Activated T-cell treated with anti-CD3 and anti-CD28 coated beads, Interleukin-2, amount 50 U/mL, for 24 hours (primary cell): ENCODE measurements around the gene ZNF385B.

Experiments
- DNase-seq: peaks from one replicate; pipeline ENCODE4 v3.0.0-alpha.2; 2020
- H3K27ac Mint-ChIP-seq: 2 replicates; pipeline ENCODE4 v1.8.0; 2020; ENCODE audit warnings: mild to moderate bottlenecking, mixed read lengths
- H3K27me3 Mint-ChIP-seq: 2 replicates; pipeline ENCODE4 v1.8.0; 2020; ENCODE audit warnings: mixed read lengths
- H3K36me3 Mint-ChIP-seq: 2 replicates; pipeline ENCODE4 v1.8.0; 2020; ENCODE audit warnings: low read depth, mixed read lengths
- H3K4me1 Mint-ChIP-seq: 2 replicates; pipeline ENCODE4 v1.8.0; 2020; ENCODE audit warnings: low read depth, mixed read lengths
- H3K4me3 Mint-ChIP-seq: 2 replicates; pipeline ENCODE4 v1.8.0; 2020; ENCODE audit warnings: mild to moderate bottlenecking, moderate library complexity, mixed read lengths
- H3K9me3 Mint-ChIP-seq: 2 replicates; pipeline ENCODE4 v1.8.0; 2020; ENCODE audit warnings: mixed read lengths

The ZNF385B gene

GRCh38 chr2:179765666-179766065, 95.7 kb downstream of the ZNF385B start:
- Mint-ChIP-seq H3K27me3 (peaks cover 19% of the 10 kb centered on the region), H3K36me3 (no peaks in the 10 kb centered on the region), H3K9me3 (peaks cover 4% of the 10 kb centered on the region), H3K4me3 (no peak overlapping the region), H3K4me1 (no peaks in the 10 kb centered on the region), H3K27ac (no peak overlapping the region)
- DNase-seq = no peak

GRCh38 chr2:179764710-179765109, 96.7 kb downstream of the ZNF385B start:
- H3K27me3 Mint-ChIP-seq = peaks cover 16% of the 10 kb centered on the region
- H3K9me3 Mint-ChIP-seq = peaks cover 4% of the 10 kb centered on the region
- H3K36me3 Mint-ChIP-seq = no peaks in the 10 kb centered on the region

DNA sequence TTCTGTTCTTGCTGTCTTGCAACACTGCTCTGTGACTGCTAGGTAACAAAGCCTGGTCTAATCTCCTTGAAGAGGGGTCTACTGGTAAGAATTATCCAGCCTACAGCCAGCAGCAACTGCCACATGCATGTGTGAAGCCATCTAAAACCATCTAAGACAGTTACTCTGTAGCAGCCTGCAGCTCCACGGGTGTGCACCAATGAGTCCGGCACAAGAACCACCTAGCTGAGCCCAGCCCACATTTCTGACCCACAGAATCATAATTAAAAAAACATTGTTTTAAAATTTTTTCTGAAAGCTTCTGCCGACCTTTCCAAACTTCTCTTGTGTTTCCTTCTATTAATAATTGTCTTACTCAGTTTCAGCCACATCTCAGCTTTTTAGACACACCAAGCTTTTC, 102.8 kb downstream of the ZNF385B start:
- H3K27ac Mint-ChIP-seq = no peak overlapping the region
- no peak for DNase-seq
- peaks cover 2% of the 10 kb centered on the region for H3K27me3 Mint-ChIP-seq
- no peaks in the 10 kb centered on the region for H3K4me1 Mint-ChIP-seq
- no peaks in the 10 kb centered on the region for H3K9me3 Mint-ChIP-seq
- no peaks in the 10 kb centered on the region for H3K36me3 Mint-ChIP-seq
- H3K4me3 Mint-ChIP-seq = no peak overlapping the region

More at GRCh38 chr2:179764710-179765109, 96.7 kb downstream of the ZNF385B start:
- Mint-ChIP-seq H3K27ac (no peak overlapping the region), H3K4me3 (no peak overlapping the region), H3K4me1 (no peaks in the 10 kb centered on the region)
- DNase-seq = no peak

GRCh38 chr2:179751163-179751809, 110.1 kb downstream of the ZNF385B start:
- Mint-ChIP-seq H3K27ac (no peak overlapping the region), H3K27me3 (no peaks in the 10 kb centered on the region), H3K4me3 (no peak overlapping the region), H3K36me3 (no peaks in the 10 kb centered on the region), H3K9me3 (no peaks in the 10 kb centered on the region), H3K4me1 (no peaks in the 10 kb centered on the region)
- DNase-seq = no peak

DNA sequence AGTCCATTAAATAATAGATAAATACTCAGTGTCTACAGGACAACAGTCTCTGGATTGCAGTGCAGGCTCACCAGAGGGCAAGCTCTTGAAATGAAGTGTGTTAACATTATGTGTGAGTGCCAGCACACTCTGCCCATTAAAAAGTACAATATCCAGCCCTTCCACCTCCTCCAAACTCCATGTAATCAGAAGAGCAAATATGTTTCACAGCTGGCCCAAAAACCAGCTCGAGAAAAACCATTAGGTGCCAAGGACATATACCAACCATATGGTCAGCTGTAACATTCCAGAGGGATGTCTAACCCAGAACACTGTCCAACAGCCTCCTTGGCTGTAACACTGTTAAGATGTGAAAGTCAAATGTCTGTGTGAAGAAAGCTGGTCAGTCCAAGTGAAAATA, 112.2 kb downstream of the ZNF385B start:
- Mint-ChIP-seq H3K9me3 (no peaks in the 10 kb centered on the region), H3K4me3 (no peak overlapping the region), H3K36me3 (no peaks in the 10 kb centered on the region), H3K4me1 (no peaks in the 10 kb centered on the region), H3K27me3 (no peaks in the 10 kb centered on the region), H3K27ac (no peak overlapping the region)
- DNase-seq = no peak

DNA sequence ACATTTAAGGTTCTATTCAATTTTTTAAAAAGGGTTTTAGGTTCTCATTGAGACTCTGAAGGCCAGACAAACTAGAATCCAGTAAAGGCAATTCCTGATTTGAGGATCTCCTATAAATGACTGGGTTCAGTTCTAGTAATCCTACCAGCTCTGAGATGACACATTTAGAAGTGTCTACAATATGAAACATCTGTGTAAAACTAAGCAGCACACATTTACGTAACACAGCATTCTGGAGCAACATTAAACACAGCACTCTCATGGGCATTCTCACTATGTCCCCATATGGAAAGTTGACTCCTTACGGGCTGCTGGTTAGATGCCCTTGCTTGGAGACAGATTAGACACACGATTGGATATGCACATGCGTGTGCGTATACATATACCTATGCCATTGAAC, 114.4 kb downstream of the ZNF385B start:
- no peaks in the 10 kb centered on the region for H3K4me1 Mint-ChIP-seq
- no peaks in the 10 kb centered on the region for H3K27me3 Mint-ChIP-seq
- H3K9me3 Mint-ChIP-seq = no peaks in the 10 kb centered on the region
- H3K27ac Mint-ChIP-seq = no peak overlapping the region
- H3K36me3 Mint-ChIP-seq = no peaks in the 10 kb centered on the region
- H3K4me3 Mint-ChIP-seq = no peak overlapping the region
- DNase-seq = no peak

DNA sequence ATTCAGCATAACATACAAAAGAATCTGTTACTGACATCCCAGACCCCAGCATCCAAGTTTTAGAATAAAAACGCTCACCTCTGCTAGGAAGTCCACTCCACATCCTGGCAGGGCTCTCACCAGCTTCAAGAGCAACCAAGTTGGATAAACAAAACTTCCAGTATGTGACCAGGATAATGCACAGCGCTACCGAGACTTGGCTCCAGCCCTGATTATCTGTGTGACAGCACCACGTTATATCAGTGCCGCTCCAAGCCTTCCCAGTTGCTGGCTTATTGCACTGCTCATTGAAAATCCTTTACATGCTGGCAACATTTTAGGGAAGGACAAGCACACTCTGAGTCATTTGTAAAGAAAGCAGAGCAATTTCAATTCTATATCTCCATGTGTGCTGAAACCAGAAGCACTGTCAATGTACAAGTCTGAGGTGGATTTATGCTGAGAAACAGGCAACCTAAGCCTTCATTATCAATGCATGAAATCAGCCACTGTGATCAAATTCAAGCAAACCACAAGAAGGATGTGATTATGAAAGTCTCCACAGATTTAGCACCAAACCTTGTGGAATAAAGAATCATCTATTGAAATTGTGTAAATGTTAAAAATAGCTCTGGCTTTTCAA, 115.7 kb downstream of the ZNF385B start:
- Mint-ChIP-seq H3K9me3 (no peaks in the 10 kb centered on the region), H3K27me3 (no peaks in the 10 kb centered on the region), H3K4me1 (no peaks in the 10 kb centered on the region), H3K27ac (no peak overlapping the region), H3K36me3 (no peaks in the 10 kb centered on the region), H3K4me3 (no peak overlapping the region)
- DNase-seq = no peak

DNA sequence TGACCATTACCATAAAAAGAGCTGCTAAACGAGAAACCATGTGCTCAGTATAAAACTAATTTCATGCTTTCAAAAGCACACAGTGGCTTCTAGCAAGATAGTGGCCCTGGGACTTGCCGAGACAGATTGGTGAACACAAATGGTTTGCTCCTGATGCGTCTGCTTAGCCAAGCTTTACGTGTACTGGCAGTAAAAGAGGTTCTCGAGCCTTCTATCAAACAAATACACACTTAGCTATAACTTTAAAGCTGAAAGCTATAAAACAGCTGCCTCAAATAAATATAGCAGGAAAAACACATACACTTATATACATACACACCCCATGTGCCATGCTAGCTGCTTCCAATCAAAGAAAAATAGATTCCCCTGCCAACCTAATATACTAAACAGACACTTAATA, 117.0 kb downstream of the ZNF385B start:
- no peaks in the 10 kb centered on the region for H3K9me3 Mint-ChIP-seq
- no peaks in the 10 kb centered on the region for H3K4me1 Mint-ChIP-seq
- DNase-seq = no peak
- H3K27ac Mint-ChIP-seq = no peak overlapping the region
- no peaks in the 10 kb centered on the region for H3K36me3 Mint-ChIP-seq
- H3K27me3 Mint-ChIP-seq = no peaks in the 10 kb centered on the region
- no peak overlapping the region for H3K4me3 Mint-ChIP-seq

- Mint-ChIP-seq H3K4me1 (no peaks in the 10 kb centered on the region), H3K4me3 (no peak overlapping the region), H3K36me3 (no peaks in the 10 kb centered on the region), H3K27ac (no peak overlapping the region), H3K27me3 (no peaks in the 10 kb centered on the region), H3K9me3 (no peaks in the 10 kb centered on the region)
- DNase-seq = no peak
Measured at GRCh38 chr2:179741317-179741716, 120.1 kb downstream of the ZNF385B start.

DNA sequence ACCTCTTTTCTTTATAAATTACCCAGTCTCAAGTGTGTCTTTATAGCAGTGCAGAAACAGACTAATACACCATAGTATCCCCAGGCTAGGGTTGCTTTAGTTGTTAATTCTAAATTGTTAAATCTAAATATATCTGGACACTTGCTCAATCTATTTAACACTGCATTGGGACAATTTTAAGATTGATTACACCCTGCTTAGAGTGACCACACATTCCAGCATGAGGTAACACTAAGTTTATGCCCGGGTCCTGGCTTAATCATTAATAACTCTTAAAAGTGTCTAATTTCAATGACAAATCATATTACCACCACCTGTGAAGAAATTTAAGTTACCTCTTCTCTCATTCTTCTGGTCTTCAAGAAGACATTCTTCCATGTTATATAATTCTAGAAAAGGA, 131.4 kb downstream of the ZNF385B start:
- no peak overlapping the region for H3K4me3 Mint-ChIP-seq
- no peaks in the 10 kb centered on the region for H3K27me3 Mint-ChIP-seq
- H3K9me3 Mint-ChIP-seq = no peaks in the 10 kb centered on the region
- no peak overlapping the region for H3K27ac Mint-ChIP-seq
- H3K4me1 Mint-ChIP-seq = no peaks in the 10 kb centered on the region
- no peak for DNase-seq
- no peaks in the 10 kb centered on the region for H3K36me3 Mint-ChIP-seq

DNA sequence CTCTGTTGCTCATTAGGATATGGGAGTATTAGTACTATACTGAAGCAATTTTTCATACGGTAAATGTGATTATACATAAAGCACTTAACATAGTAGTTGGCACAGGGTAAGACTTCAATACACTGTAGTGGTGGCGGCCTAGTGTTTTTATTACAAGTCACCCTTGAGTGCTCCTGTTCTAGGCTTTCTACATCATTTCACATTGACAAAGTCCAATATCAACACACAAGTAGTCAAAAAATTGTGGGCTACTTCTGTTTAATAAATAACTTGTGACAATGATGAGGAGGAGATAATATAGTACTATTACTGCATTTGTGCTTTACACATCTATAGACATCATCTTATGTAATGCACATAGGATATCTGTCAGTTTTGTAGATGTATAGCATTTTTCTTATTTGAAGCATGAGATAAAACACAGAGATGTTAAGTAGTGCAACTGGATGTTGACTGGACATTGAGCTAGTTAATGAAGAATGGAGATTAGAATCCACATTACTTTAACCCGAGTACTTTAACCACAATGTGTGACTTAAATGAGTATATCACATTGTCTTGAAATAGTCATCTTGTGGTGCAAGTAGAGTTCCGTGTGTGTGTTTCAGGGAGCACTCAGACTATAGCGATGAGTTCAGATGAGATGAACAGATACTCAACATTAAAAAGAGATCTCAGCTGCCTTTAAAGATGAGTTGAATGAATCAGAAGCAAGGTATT, 134.8 kb downstream of the ZNF385B start:
- H3K4me1 Mint-ChIP-seq = no peaks in the 10 kb centered on the region

GRCh38 chr2:179724403-179724802, 137.0 kb downstream of the ZNF385B start:
- Mint-ChIP-seq H3K9me3 (no peaks in the 10 kb centered on the region), H3K27me3 (no peaks in the 10 kb centered on the region), H3K27ac (no peak overlapping the region), H3K4me3 (no peak overlapping the region), H3K4me1 (no peaks in the 10 kb centered on the region), H3K36me3 (no peaks in the 10 kb centered on the region)
- no peak for DNase-seq

More for the DNA sequence above, 134.8 kb downstream of the ZNF385B start:
- Mint-ChIP-seq H3K4me3 (no peak overlapping the region), H3K27me3 (no peaks in the 10 kb centered on the region), H3K36me3 (no peaks in the 10 kb centered on the region), H3K27ac (no peak overlapping the region), H3K9me3 (no peaks in the 10 kb centered on the region)
- no peak for DNase-seq

GRCh38 chr2:179720173-179720772, 141.1 kb downstream of the ZNF385B start:
- Mint-ChIP-seq H3K27ac (no peak overlapping the region), H3K9me3 (no peaks in the 10 kb centered on the region), H3K4me1 (no peaks in the 10 kb centered on the region), H3K4me3 (no peak overlapping the region), H3K27me3 (peaks cover 6% of the 10 kb centered on the region), H3K36me3 (no peaks in the 10 kb centered on the region)
- no peak for DNase-seq

DNA sequence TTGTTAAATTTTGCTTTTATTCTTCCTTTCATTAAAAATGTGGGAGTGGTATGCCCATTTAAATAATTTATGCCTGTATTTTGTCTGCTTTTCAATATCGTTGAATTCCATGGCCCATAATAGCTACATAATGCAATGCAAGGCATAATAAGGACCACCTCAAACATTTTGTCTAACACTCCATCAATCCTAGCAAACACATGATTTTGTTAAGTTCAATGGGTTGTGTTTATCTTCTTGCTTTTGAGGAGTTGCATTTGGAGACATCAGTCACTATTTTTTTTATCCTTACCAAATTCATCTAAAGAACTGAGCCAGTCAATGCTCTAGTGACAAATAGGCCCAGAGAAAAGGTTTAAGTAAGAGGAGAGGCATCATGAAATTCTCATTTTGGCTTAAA, 145.5 kb downstream of the ZNF385B start:
- DNase-seq = no peak
- Mint-ChIP-seq H3K4me1 (no peaks in the 10 kb centered on the region), H3K4me3 (no peak overlapping the region), H3K27ac (no peak overlapping the region), H3K27me3 (peaks cover 11% of the 10 kb centered on the region), H3K9me3 (no peaks in the 10 kb centered on the region), H3K36me3 (no peaks in the 10 kb centered on the region)

GRCh38 chr2:179715196-179715595, 146.2 kb downstream of the ZNF385B start:
- Mint-ChIP-seq H3K9me3 (no peaks in the 10 kb centered on the region), H3K36me3 (no peaks in the 10 kb centered on the region), H3K4me3 (no peak overlapping the region), H3K27ac (no peak overlapping the region), H3K4me1 (no peaks in the 10 kb centered on the region), H3K27me3 (peaks cover 11% of the 10 kb centered on the region)
- DNase-seq = no peak
